Activated naive CD4-positive, alpha-beta T cell treated with anti-CD3 and anti-CD28 coated beads for 36 hours (primary cell): ENCODE data around the gene CACTIN. TPM values are rescaled to one million over a fixed set of nuclear protein-coding genes. Genes with fewer than 3 reads are reported as not detected.

Source experiments
- CTCF ChIA-PET: fragments of 350-600 bp; sonication (Branson Sonifier 250); formaldehyde crosslinking; loops from one replicate; lab custom pipeline; 2021; ENCODE audit warnings: antibody characterized with exemption; lab: Charles Lee
- DNase-seq: peaks from one replicate; pipeline ENCODE4 v3.0.0-alpha.2; 2020
- H3K27ac Mint-ChIP-seq: one replicate; pipeline ENCODE4 v1.8.0; 2021; ENCODE audit warnings: mild to moderate bottlenecking, mixed read lengths
- H3K27me3 Mint-ChIP-seq: one replicate; pipeline ENCODE4 v1.8.0; 2021; ENCODE audit warnings: low read depth, mixed read lengths
- H3K36me3 Mint-ChIP-seq: one replicate; pipeline ENCODE4 v1.8.0; 2021; ENCODE audit warnings: low read depth, mixed read lengths
- H3K4me1 Mint-ChIP-seq: one replicate; pipeline ENCODE4 v1.8.0; 2021; ENCODE audit warnings: low read depth, mixed read lengths
- H3K4me3 Mint-ChIP-seq: one replicate; pipeline ENCODE4 v1.8.0; 2021; ENCODE audit warnings: mild to moderate bottlenecking, moderate library complexity, mixed read lengths
- H3K9me3 Mint-ChIP-seq: one replicate; pipeline ENCODE4 v1.8.0; 2021; ENCODE audit warnings: mixed read lengths
- intact Hi-C: fragments of 100-400 bp; cut with micrococcal nuclease; formaldehyde crosslinking; loops from one replicate; pipeline ENCODE4 v1.15.1; 2023
- total RNA-seq, 2 experiments: library from RNA; stranded (reverse); gene quantifications; one replicate each; pipeline ENCODE4 v1.2.3, GENCODE V29; 2021

CACTIN gene
- 10 to 100 TPM; 24.6 to 27.0 TPM for total RNA-seq

DNA sequence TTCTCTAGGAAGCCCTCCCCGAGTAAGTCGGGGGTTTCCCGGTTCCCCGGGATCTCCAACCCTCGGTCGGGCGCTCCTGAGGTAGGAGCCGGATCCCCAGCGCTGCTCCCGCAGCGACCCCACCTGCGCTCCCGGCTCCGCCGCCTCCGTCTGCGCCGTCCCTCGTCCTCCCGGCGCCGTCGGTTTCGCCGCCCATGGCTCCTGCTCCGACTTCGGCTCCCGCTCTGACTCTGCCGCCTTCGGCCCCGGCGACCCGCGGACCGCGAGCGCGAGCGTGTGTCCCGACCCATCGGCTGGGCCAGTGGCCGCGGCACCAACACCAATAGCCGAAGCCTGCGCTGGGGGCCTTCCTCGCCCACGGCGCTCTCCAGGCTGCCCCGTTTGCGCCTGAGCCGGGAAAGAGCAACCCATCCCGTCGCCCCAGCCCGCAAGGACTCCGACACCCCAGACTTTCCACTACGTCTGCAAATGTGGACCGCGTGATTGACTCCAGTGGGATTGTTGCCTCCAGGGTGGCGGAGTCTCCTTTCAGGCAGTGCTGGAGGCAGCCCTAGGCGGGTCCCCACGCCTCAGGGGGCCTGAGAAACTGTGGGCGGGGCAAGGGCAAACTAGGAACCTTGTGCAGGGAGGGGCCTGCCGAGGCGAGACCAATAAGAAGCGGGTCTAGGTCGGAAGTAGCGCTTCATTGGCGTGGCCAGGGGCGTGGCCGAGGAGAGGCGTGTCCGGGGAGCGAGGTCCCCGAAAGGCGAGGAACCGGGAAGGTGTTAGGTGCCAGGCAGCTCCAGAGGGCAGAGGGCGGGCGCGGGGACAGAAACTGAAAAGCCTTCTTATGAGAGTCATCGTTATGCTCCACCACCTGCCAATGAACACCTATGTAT lies at the start of gene CACTIN:
Gene CACTIN, minus strand, starts transcription at position 318 of the 878 bp plus-strand sequence. Its CDS starts 28 bp downstream, at position 290.
- Mint-ChIP-seq H3K4me1 (peaks cover 29% of the 10 kb centered on the region), H3K4me3 (peak within 1 kb of the TSS; percentile 79), H3K9me3 (no peaks in the 10 kb centered on the region), H3K36me3 (peaks cover 2% of the 10 kb centered on the region), H3K27me3 (no peaks in the 10 kb centered on the region), H3K27ac (peak within 1 kb of the TSS; percentile 98)
- intact Hi-C loops: loop anchor here (1.0 to 5.0 kb wide), 7 partner anchors 54 to 441 kb away; partner anchors contain the start of genes FZR1, HMG20B, MRPL54 and ZBTB7A
- CTCF ChIA-PET: interaction anchor here (1.2 kb wide), 1 partner anchor 66 kb away, joined by 5 read pairs; no protein-coding TSS in a partner anchor
- peak; percentile 99 for DNase-seq

DNA sequence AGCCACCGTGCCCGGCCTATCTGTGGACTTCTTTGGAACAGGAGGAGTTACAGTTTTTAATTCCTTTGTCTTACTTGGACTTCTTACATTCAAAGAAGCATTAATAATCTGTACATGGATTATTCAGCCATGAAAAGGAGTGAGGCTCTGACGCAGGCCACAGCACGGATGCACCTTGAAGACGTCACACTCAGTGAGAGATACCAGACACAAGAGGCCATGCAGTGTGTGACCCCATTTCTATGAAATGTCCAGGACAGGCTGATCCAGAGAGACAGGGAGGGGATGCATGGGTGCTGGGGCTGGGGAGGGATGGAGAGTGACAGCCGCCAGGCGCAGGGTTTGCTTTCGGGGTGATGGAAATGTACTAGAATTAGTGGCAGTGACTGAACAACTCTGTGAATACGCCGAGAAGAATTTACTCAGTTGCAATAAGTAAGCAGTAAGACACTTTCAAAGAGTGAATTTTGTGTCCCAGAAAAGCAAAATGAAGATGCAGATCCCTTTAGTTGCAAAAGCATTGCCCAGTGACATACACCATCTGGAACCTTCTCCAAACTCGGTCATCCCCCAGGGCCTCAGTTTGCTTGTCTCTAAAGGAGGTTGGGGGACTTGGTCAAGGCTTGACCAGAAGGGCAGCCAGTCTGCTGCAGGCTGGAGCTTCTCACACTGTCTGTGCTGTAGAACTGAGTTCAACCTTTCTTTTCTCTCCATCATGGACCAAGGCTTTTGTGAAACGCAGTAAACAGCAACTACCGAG lies 48.4 kb upstream of the CACTIN start:
- H3K27me3 Mint-ChIP-seq: no peaks in the 10 kb centered on the region
- H3K4me3 Mint-ChIP-seq: no peak overlapping the region
- no peaks in the 10 kb centered on the region for H3K9me3 Mint-ChIP-seq
- H3K36me3 Mint-ChIP-seq: peaks cover 3% of the 10 kb centered on the region
- H3K4me1 Mint-ChIP-seq: peaks cover 27% of the 10 kb centered on the region
- H3K27ac Mint-ChIP-seq: no peak overlapping the region
- no peak for DNase-seq
- intact Hi-C loops: no loop called here
- CTCF ChIA-PET: no interaction called here

DNA sequence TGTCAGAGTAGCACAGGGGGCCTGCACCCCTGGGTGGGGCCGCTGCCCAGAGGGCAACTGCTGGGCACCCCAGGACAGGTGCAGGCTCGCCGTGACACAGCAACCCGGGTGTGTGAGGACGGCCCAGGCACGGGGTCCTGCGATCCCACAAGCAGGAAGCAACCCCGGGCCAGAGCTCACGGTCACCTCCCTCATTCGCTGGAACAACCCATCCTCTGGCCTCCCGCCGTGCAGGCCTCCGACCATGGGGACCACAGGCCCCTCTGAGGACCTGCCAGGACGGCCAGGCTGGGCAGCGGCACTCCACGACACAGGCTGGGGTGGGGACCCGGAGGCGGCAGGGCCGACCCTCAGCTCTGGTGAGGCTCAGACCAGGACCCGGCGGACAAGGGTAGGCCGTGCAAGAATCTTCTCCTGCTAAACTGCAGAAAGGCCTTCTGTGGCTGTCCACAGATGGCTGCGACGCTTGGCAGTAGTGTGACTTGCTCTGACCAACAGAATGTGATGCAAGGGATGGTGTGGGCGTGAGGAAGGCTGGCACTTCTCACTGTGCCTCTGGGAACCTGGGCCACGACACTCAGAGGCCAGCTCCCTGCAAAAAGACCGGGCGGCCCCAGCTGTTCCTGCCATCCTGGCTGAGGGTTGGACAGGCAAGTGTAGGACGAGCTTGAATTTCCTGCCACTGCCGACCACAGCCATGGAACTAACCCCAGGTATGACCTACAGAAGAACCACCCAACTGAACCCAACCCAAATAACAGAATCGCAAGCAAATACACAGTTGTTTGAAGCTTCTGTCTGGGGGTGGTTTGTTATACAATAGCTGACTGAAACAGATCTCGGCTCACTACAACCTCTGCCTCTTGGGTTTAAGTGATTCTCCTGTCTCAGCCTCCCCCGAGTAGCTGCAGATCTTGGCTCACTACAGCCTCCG lies 47.2 kb upstream of the CACTIN start:
- no peak overlapping the region for H3K27ac Mint-ChIP-seq
- no peak for DNase-seq
- CTCF ChIA-PET: interaction anchor here (0.6 to 0.9 kb wide), 2 partner anchors 14 to 349 kb away, joined by 3 read pairs; no protein-coding TSS in a partner anchor
- H3K4me3 Mint-ChIP-seq: no peak overlapping the region
- H3K27me3 Mint-ChIP-seq: no peaks in the 10 kb centered on the region
- peaks cover 3% of the 10 kb centered on the region for H3K36me3 Mint-ChIP-seq
- intact Hi-C loops: no loop called here
- H3K4me1 Mint-ChIP-seq: peaks cover 27% of the 10 kb centered on the region
- no peaks in the 10 kb centered on the region for H3K9me3 Mint-ChIP-seq

DNA sequence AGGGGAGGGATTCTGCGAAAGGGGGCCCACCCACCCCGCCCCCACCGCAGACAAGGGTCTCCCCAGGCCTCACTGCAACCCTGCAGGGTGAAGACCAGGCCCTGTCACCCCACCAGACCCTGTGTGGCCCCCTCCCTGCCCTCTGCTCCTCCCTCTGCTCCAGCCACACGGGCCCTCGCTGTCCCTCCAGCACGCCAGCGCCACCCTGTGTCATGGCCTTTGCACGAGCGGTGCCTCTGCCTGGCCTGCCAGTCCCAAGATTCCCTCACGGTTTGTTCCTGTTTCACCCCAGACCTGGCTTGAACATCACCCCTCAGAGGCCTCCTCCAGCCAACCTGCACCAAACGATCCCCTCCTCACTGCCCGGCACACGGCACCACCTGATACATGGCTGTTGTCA lies 46.4 kb upstream of the CACTIN start:
- intact Hi-C loops: no loop called here
- peaks cover 3% of the 10 kb centered on the region for H3K36me3 Mint-ChIP-seq
- CTCF ChIA-PET: no interaction called here
- no peak overlapping the region for H3K4me3 Mint-ChIP-seq
- H3K9me3 Mint-ChIP-seq: no peaks in the 10 kb centered on the region
- peaks cover 27% of the 10 kb centered on the region for H3K4me1 Mint-ChIP-seq
- no peak overlapping the region for H3K27ac Mint-ChIP-seq
- no peak for DNase-seq
- no peaks in the 10 kb centered on the region for H3K27me3 Mint-ChIP-seq

DNA sequence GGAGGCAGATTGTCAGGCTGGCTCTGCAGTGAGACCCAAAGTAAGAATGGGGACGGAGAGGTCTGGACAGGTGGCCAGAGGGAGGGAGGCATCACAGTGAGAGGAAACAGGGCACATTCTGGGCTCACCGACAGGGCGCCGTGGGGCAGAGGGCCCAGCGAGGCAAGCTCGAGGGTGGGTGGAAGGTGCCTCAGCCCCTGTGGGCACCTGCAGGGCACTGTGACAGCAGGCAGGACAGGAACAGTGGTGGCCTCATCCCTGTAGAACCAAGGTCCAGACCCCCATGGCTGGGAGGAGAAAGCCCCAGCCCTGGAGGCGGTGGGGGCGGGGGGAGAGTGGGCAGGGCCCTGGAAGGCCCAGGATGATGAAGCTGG lies 46.0 kb upstream of the CACTIN start:
- H3K36me3 Mint-ChIP-seq: peaks cover 3% of the 10 kb centered on the region
- H3K27ac Mint-ChIP-seq: no peak overlapping the region
- no peaks in the 10 kb centered on the region for H3K27me3 Mint-ChIP-seq
- intact Hi-C loops: no loop called here
- CTCF ChIA-PET: no interaction called here
- DNase-seq: no peak
- no peak overlapping the region for H3K4me3 Mint-ChIP-seq
- peaks cover 27% of the 10 kb centered on the region for H3K4me1 Mint-ChIP-seq
- H3K9me3 Mint-ChIP-seq: no peaks in the 10 kb centered on the region

DNA sequence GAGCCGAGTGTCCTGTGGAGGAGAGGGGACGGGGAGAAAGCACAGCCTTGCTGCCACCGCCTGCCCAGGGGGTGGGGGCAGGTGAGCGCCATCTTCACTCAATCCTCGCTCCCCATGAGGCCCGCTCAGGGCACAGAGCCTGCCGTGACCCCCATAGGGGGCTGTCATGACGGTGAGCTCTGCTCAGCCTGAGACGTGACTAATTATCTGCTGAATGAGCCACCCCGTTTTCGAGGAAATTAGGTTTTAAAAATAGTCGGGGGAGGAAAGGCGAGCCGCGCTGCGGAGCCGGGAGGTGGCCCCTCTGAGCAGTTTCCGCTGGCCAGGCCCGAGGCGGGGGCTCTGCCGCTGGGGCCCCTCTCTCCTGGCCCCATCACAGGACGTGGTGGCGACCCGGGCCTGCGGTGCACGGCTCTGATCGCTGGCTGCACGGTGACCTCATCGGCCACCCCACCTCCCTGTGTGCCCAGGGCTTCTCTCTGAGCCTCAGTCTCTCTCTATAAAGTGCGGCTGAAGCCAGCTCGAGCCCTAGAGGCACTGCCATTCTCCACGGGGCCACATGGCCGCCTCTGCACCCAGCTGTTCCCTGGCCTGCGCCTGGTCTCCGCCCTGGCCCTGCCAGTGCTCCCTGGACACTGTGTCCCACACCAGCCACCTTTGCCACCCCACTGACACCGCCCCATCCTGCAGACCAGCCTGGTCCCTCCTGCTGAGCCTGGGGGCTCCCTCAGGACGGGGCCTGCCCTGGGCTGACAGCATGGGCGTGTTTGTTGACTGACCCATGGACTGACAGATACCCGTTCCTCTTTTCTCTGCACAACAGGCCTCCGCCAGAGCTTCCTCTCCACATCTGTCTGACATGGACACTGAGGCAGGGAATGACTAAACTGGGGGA lies 45.3 kb upstream of the CACTIN start:
- peak; percentile 58 for DNase-seq
- H3K36me3 Mint-ChIP-seq: peaks cover 3% of the 10 kb centered on the region
- H3K27ac Mint-ChIP-seq: no peak overlapping the region
- no peaks in the 10 kb centered on the region for H3K27me3 Mint-ChIP-seq
- H3K4me1 Mint-ChIP-seq: peaks cover 21% of the 10 kb centered on the region
- CTCF ChIA-PET: interaction anchor here (0.5 to 1.3 kb wide), 3 partner anchors 19 to 345 kb away, joined by 3 to 7 read pairs (median 6); no protein-coding TSS in a partner anchor
- H3K4me3 Mint-ChIP-seq: peak overlapping the region; percentile 4
- no peaks in the 10 kb centered on the region for H3K9me3 Mint-ChIP-seq
- intact Hi-C loops: no loop called here

DNA sequence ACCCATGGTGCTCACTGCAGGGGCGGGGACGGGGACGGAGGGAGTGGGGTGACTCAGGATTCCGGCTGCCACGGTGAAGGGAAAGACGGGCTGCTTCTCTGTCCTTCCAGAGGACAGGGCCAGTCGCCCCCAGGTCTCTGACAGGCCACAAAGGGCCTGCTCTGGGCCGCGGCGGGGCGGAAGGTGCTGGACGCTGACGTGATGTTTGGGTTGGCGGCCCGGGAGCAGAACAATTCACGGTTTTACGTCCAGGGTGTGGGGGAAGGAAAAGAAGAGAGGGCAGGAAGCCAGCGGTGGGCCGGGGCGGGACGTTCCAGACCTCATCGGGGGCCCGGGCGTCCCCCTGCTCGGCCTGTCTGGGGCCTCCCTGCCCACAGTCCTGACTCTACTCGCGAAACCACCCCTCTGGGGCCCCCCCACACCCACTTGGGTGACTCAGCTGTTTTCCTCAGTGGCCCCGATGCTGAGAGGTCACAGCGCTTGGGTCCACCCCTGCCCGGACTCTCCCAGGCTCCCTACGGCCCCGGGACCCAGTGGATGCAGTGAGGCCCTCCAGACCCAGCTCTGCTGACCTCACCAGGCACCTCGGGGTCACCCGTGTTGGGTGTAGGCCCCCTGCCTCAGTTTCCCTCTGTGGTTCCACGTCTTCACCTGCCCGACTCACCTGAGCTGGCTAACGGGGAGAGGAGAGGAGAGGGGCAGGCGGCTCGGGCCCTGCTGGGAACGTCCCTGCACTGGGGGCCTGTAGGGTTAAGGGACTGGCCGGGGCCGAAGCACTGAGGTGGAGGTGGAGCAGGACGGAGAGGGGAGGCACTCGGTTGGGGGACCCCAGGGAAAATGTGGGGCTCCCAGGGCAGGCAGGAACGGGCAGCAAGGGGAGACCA lies 44.4 kb upstream of the CACTIN start:
- DNase-seq: peak; percentile 58
- H3K27ac Mint-ChIP-seq: peak overlapping the region; percentile 65
- intact Hi-C loops: no loop called here

DNA sequence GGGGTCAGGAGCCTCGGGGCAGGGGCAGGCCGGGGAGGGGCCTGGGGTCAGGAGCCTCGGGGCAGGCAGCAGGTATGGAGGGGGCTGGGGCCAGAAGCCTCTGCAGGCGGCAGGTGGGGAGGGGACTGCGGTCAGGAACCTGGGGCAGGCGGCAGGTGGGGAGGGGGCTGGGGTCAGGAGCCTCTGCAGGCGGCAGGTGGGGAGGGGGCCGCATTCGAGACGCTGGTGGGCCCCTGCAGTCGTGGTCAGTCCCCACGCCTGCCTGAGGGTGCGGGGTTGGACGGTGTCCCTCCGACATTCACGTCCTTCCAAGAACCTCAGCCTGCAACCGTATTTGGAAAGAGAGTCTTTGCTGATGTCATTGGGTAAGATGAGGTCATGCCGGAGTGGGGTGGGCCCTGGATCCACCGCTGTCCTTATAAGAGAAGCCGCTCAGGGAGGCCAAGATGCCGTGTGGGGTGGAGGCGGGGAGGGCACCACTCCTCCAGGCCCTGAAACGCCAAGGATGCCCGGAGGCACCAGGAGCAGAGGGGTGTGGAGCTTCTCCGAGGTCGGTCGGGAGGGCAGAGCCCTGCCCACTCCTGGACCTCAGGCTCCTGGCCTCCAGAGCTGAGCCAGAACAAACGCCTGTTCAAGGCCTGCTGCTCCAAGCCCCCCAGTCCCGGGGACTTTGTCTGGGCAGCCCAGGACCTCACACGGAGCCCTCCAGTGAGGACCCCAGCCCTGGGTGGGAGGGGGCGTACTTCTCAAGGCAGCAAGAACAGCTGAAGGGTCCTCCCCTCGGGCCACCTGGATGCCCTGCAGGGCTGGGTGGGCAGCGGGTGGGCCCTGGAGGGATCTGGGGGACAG lies 43.6 kb upstream of the CACTIN start:
- CTCF ChIA-PET: interaction anchor here (1.2 to 1.3 kb wide), 2 partner anchors 21 to 29 kb away, joined by 4 to 6 read pairs; partner anchors contain the start of gene PIP5K1C
- Mint-ChIP-seq H3K27ac (no peak overlapping the region), H3K27me3 (no peaks in the 10 kb centered on the region), H3K9me3 (no peaks in the 10 kb centered on the region), H3K4me3 (no peak overlapping the region), H3K36me3 (peaks cover 3% of the 10 kb centered on the region), H3K4me1 (peaks cover 21% of the 10 kb centered on the region)
- DNase-seq: no peak
- intact Hi-C loops: no loop called here

More for the DNA sequence above, 44.4 kb upstream of the CACTIN start:
- Mint-ChIP-seq H3K36me3 (peaks cover 3% of the 10 kb centered on the region), H3K4me1 (peaks cover 21% of the 10 kb centered on the region), H3K9me3 (no peaks in the 10 kb centered on the region), H3K27me3 (no peaks in the 10 kb centered on the region), H3K4me3 (peak overlapping the region; percentile 4)
- CTCF ChIA-PET: interaction anchor here (1.2 to 1.3 kb wide), 2 partner anchors 20 to 28 kb away, joined by 4 to 6 read pairs; partner anchors contain the start of gene PIP5K1C

DNA sequence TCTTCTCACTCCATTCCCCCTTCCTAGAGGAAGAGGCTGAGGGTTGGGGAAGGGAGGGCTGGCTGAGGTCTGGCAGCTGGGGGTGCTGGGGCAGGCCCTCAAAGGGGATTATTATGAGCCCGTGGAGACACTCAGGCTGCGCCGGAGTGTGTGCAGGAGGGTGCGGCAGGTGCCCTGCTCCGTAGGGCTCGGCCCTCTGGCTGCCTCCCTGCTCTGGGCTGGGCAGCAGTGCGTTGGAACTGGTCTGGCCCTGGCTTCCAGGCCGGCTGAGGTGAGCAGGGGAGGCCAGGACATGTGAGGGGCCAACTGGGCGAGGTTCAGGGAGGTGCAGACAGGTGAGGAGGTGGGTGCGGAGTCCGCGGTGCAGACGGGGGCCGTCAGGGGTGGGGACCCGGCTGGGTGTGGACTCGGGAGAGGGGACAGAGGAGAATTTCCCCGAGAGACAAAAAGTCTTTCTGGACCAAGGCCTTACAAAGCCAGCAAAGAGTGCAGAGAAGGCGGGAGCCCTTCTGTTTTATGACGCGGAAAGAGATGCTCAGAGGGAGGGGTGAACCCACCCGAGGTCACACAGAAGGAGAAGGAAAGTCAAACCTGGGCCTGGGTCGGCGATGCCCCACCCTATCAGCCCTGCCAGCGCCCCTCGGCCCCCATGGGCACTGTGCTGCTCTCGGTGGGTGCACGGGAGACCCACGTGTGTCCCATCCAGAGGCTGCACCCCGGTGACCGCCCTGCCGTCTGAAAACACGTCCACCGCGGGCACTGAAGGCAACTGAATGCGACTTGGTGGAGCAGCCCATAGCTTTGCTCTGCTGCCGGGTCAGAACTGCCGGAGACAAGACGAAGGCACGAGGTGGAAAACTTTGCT lies 42.7 kb upstream of the CACTIN start:
- no peak overlapping the region for H3K27ac Mint-ChIP-seq
- CTCF ChIA-PET: no interaction called here
- no peak overlapping the region for H3K4me3 Mint-ChIP-seq
- H3K4me1 Mint-ChIP-seq: peaks cover 21% of the 10 kb centered on the region
- H3K36me3 Mint-ChIP-seq: no peaks in the 10 kb centered on the region
- intact Hi-C loops: no loop called here
- DNase-seq: no peak
- no peaks in the 10 kb centered on the region for H3K9me3 Mint-ChIP-seq
- H3K27me3 Mint-ChIP-seq: no peaks in the 10 kb centered on the region
